ENCODE data around the gene TMEM61.

Gene TMEM61

GRCh38 chr1:55037733-55038551 lies 57.5 kb downstream of the TMEM61 start:
- H3F3A ChIP-seq (ENCODE audit: insufficient read depth, low read length), result no peaks in the 10 kb centered on the region
- H2AFZ ChIP-seq (ENCODE audit: low read length), result no peak overlapping the region
- peaks cover 3% of the 10 kb centered on the region; the same call in 1 of the 2 replicates for H3K27me3 ChIP-seq (ENCODE audit: insufficient read depth, low read length)
- H3K4me1 ChIP-seq (ENCODE audit: insufficient read depth, low read length, severe bottlenecking), result no peaks in the 10 kb centered on the region
- H3K9me3 ChIP-seq (ENCODE audit: low read length), result no peaks in the 10 kb centered on the region
- H3K9me2 ChIP-seq (ENCODE audit: low read depth, low read length), result no peaks in the 10 kb centered on the region
- no peak for TF ChIP-seq CTCF (IDR thresholded peaks at IDR 0.05; ENCODE audit: low read length)
- TF ChIP-seq EZH2 (IDR thresholded peaks at IDR 0.05; ENCODE audit: borderline replicate concordance, low read length), result no peak
- H3K79me2 ChIP-seq (ENCODE audit: insufficient read depth, low read length), result no peaks in the 10 kb centered on the region
- H3K36me3 ChIP-seq (ENCODE audit: insufficient read depth, low read length), result no peaks in the 10 kb centered on the region
- no peaks in the 10 kb centered on the region for H4K20me1 ChIP-seq (ENCODE audit: insufficient read depth, low read length)
- no peak overlapping the region for H3K27ac ChIP-seq (ENCODE audit: low read depth, low read length, poor library complexity, severe bottlenecking)
- H3K4me3 ChIP-seq (ENCODE audit: low read depth, low read length, poor library complexity, severe bottlenecking), result no peak overlapping the region
- no peak overlapping the region for H3K9ac ChIP-seq (ENCODE audit: low read length)
- H3K4me2 ChIP-seq (ENCODE audit: low read length), result no peak overlapping the region

GRCh38 chr1:55038552-55038838 lies 58.1 kb downstream of the TMEM61 start:
- H3F3A ChIP-seq (ENCODE audit: insufficient read depth, low read length), result no peaks in the 10 kb centered on the region
- H3K27me3 ChIP-seq (ENCODE audit: insufficient read depth, low read length), result peaks cover under 1% of the 10 kb centered on the region; the same call in 1 of the 2 replicates
- H3K9me3 ChIP-seq (ENCODE audit: low read length), result no peaks in the 10 kb centered on the region
- H3K36me3 ChIP-seq (ENCODE audit: insufficient read depth, low read length), result no peaks in the 10 kb centered on the region
- H3K4me1 ChIP-seq (ENCODE audit: insufficient read depth, low read length, severe bottlenecking), result no peaks in the 10 kb centered on the region
- H3K9ac ChIP-seq (ENCODE audit: low read length), result no peak overlapping the region
- H3K9me2 ChIP-seq (ENCODE audit: low read depth, low read length), result no peaks in the 10 kb centered on the region
- H3K79me2 ChIP-seq (ENCODE audit: insufficient read depth, low read length), result no peaks in the 10 kb centered on the region
- H4K20me1 ChIP-seq (ENCODE audit: insufficient read depth, low read length), result no peaks in the 10 kb centered on the region
- H2AFZ ChIP-seq (ENCODE audit: low read length), result no peak overlapping the region
- no peak overlapping the region for H3K27ac ChIP-seq (ENCODE audit: low read depth, low read length, poor library complexity, severe bottlenecking)
- H3K4me3 ChIP-seq (ENCODE audit: low read depth, low read length, poor library complexity, severe bottlenecking), result no peak overlapping the region
- H3K4me2 ChIP-seq (ENCODE audit: low read length), result no peak overlapping the region
- TF ChIP-seq EZH2 (IDR thresholded peaks at IDR 0.05; ENCODE audit: borderline replicate concordance, low read length), result no peak
- no peak for TF ChIP-seq CTCF (IDR thresholded peaks at IDR 0.05; ENCODE audit: low read length)

GRCh38 chr1:55038974-55039341 lies 58.5 kb downstream of the TMEM61 start:
- H3K79me2 ChIP-seq (ENCODE audit: insufficient read depth, low read length), result no peaks in the 10 kb centered on the region
- H3K4me3 ChIP-seq (ENCODE audit: low read depth, low read length, poor library complexity, severe bottlenecking), result no peak overlapping the region
- no peaks in the 10 kb centered on the region for H3K36me3 ChIP-seq (ENCODE audit: insufficient read depth, low read length)
- no peak overlapping the region for H2AFZ ChIP-seq (ENCODE audit: low read length)
- no peaks in the 10 kb centered on the region for H3K4me1 ChIP-seq (ENCODE audit: insufficient read depth, low read length, severe bottlenecking)
- no peak overlapping the region for H3K4me2 ChIP-seq (ENCODE audit: low read length)
- no peaks in the 10 kb centered on the region for H3K9me3 ChIP-seq (ENCODE audit: low read length)
- no peak overlapping the region for H3K27ac ChIP-seq (ENCODE audit: low read depth, low read length, poor library complexity, severe bottlenecking)
- H3K9ac ChIP-seq (ENCODE audit: low read length), result no peak overlapping the region
- H3K27me3 ChIP-seq (ENCODE audit: insufficient read depth, low read length), result no peaks in the 10 kb centered on the region; the same call in 1 of the 2 replicates
- H3K9me2 ChIP-seq (ENCODE audit: low read depth, low read length), result no peaks in the 10 kb centered on the region
- no peaks in the 10 kb centered on the region for H4K20me1 ChIP-seq (ENCODE audit: insufficient read depth, low read length)
- no peaks in the 10 kb centered on the region for H3F3A ChIP-seq (ENCODE audit: insufficient read depth, low read length)
- TF ChIP-seq CTCF (IDR thresholded peaks at IDR 0.05; ENCODE audit: low read length) (no peak), EZH2 (IDR thresholded peaks at IDR 0.05; ENCODE audit: borderline replicate concordance, low read length) (no peak)
